HCEC 1CT (cell line): ENCODE results near the gene LRRC56.

Source experiments
- DNase-seq: peaks from one replicate; pipeline ENCODE4 v3.0.0-alpha.2; 2017

The LRRC56 gene

DNA sequence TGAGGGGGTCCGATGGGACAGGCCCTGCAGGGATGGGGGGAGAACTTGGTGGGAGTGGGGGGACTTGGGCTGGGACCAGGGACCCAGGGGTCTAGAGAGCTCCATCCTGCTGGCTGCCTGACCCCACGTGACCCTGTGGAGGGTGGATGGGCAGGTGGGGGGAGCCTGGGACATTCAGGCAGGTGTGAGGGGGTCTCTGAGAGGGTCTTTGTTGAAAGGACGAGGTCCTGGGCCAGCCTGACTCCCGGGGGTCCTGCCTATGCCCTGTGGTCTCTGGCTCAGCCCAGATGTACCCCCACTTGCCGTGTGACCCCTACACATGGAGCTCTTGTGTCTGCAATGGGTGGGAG lies 7.5 kb downstream of the LRRC56 start:
- no peak for DNase-seq

DNA sequence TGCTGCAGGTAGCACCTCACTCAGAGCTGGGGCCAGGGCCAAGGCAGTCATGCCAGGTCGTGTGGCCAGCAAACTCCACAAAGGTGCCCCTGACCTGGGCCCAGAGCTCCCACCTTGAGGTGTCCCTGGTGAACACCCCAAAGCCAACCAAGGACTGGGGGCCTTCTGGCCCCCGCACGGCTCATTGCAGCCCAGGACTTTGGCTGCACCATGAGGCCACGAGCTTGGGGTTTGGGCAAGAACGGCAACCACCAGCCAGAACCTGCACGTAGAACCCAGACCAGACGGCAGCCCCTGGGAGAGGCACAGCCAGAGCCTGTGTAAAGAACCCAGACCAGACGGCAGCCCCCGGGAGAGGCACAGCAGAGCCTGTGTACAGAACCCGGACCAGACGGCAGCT lies 7.8 kb downstream of the LRRC56 start:
- no peak for DNase-seq

- no peak for DNase-seq
Observed at GRCh38 chr11:548700-549603, 11.6 kb downstream of the LRRC56 start.

DNA sequence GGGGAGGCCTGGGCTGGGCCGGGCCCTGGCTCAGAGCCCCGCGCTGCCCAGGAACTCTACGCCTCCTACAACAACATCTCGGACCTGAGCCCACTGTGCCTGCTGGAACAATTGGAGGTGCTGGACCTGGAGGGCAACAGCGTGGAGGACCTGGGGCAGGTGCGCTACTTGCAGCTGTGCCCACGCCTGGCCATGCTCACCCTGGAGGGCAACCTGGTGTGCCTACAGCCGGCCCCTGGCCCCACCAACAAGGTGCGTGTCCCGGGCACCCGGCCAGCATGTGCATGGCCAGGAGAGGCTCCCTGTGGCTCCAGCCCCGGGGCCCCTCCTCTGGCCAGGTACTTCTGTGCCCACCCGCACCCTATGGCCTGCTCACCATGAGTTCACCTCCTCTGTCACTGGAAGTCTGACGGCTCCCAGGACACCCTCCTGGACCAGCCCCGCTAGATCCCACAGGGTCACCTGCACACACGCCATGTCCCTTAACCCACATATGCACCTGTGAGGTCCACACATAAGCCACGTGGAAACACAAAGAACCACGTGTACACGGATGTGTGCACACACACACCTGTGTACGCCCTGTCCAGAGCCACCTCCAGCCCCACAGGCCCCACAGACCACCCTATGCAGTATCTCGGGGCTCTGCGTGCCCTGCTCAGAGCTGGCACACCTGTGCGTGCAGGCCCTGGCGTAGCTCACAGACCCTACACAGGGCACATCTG lies 12.9 kb downstream of the LRRC56 start:
- DNase-seq, result no peak

DNA sequence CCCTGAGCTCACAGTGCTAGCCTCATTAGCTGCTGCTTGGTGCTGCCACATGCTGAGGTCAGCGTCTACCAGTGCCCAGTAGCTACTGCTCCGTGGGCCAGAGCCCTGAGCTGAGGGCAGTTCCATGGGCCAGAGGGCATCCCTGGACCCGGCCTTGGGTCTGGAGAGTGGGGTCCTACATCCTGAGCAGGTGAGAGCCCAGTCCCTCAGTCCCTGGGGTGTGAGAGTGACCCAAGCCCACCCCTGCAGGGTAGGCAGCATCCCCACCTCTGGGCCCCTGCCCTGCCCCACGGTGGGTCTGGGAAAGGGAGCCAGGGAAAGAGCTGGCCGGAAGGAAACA lies 13.4 kb downstream of the LRRC56 start:
- DNase-seq, result no peak

GRCh38 chr11:551131-551530 lies 13.8 kb downstream of the LRRC56 start:
- no peak for DNase-seq

DNA sequence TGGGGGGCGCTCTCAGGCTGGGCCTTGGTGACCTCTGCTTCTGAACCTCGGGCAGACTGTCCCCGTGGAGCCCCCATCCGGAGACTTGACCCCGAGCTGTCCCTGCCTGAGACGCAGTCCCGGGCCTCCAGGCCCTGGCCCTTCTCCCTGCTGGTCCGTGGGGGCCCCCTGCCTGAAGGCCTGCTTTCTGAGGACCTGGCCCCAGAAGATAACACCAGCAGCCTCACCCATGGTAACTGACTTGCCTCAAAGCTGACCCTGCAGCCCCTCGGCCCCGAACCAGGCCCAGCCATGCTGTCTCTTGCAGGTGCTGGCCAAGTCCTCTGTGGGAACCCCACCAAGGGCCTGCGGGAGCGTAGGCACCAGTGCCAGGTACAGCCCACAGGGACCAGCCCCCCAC lies 14.3 kb downstream of the LRRC56 start:
- DNase-seq, result no peak

- DNase-seq, result no peak
Observed at GRCh38 chr11:553083-553987, 16.0 kb downstream of the LRRC56 start.

- no peak for DNase-seq
Observed at GRCh38 chr11:553988-554340, 16.6 kb downstream of the LRRC56 start.

DNA sequence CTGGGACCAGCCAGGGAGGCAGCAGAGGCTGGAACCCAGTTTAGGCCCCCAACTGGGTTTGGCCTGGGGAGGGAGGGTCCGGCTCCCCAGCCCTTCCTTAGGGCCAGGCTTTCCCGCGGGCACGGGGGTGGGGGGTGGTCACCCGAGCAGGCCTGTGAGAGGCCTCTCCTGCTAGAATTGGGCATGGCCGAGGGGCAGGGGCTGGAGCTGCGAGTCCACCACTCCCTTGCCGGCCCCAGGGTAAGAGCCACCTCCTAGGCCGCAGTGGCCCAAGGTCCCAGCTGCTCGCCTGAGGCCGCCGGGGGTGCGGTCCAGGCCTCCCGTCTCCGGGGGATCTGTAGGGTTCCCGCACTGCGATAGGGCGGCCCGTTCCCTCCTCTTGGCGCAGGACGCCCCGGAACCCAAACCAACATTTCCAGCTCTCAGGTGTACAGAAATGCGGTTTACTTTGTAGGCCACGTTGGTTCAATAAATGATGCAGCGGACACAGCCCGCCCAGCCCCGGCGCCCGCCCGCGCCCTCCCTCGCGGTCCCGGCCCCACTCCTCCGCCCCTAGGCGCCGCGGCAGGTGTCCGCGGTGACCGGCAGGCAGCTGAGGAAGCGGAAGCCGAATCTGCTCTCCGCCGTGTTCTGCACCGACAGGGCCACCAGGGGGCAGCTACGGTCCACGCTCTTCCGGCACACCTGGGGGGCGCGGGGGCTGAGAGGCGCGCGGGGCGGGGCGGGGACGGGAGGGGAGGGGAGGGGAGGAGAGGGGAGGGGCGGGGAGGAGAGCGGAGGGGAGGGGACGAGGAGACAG lies 17.3 kb downstream of the LRRC56 start:
- no peak for DNase-seq

- DNase-seq, result no peak
Observed at GRCh38 chr11:555227-555779, 18.0 kb downstream of the LRRC56 start.

- DNase-seq, result no peak
Observed at GRCh38 chr11:555780-556661, 18.7 kb downstream of the LRRC56 start.

DNA sequence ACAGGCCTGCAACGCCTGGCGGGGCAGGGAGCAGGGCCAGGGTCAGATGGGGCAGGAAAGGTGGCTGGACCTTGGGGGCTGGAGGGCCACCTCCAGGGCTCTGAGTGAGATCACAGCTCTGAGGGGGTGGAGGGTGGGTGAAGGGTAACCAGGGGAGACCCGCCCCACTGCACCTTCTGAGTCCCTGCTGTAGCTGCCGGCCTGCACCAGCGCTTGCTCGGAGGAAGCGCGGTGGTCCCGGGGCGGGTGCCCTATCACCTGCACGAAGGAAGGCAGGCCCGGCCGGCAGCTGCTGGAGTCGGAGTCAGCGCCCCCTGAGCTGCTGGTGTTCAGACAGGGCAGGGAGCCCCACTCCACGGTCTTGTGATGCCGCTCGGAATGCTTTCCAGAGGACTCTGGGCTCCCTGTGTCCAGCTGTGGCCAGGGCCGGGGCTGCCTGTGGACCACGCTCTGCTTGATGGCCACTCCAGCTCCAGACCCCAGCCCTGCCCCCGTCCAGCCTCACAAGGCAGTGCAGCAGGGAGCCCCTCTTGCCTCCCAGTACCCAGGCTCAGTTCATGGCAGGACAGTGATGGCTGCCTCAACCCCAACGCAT lies 19.4 kb downstream of the LRRC56 start:
- no peak for DNase-seq

GRCh38 chr11:557328-558132 lies 20.2 kb downstream of the LRRC56 start:
- DNase-seq, result no peak

- DNase-seq, result no peak
Observed at GRCh38 chr11:558503-558902, 21.2 kb downstream of the LRRC56 start.

GRCh38 chr11:559020-559620 lies 21.8 kb downstream of the LRRC56 start:
- no peak for DNase-seq

- DNase-seq, result no peak
Observed at GRCh38 chr11:559712-560304, 22.5 kb downstream of the LRRC56 start.

DNA sequence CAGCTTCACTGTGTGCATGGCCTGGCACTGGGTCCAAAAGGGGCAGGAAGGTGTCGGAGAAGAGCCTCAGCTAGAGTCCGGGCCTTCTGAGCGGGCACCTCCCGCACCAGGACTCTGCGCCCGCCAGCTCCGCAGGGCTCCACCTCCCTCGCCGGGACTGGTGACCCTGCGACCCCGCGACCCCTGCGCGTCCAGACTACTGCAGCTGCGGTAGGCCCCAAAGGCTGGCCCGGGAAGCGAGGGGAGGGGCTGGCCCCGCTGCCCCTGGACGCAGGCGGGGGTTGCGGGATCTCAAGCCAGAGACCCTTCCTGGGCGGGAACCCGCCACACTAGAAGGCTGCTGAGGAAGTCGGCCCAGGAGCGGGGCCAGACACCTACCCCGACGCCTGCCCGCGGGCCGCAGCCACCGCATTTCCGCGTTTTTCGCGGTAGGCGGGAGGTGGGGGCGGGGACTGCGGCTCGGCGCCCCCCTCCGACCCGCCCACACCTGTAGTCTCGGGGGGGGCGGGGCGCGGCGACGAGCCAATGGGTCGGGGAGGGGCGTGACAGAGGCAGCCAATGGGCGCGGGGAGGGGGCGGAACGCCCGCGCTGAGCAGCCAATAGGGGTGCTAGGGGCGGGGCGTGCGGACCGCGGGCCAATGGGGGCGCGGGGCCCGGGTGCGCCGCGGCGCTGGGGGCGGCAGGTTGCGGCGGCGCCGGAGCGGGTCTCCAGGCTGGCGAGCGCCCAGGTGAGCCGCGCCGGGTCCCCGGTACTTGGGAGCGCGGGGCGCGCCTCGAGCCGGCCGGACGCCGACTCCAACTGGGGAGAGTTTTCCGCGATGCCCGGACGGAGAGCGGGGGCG lies 23.2 kb downstream of the LRRC56 start, which contains the start of the genes LMNTD2 and RASSF7:
Gene LMNTD2 (minus strand): TSS at position 434 of the 843 bp plus-strand sequence. CDS start 22 bp downstream, at position 412.
Gene RASSF7 (plus strand): TSS at position 666 of the 843 bp plus-strand sequence. CDS start 799 bp downstream, outside the sequence.
- peak; percentile 73 for DNase-seq
